HG03095 (cell line): ENCODE measurements around the gene ARAP2.
A peak's percentile ranks its signal among the peaks of the same experiment; 100 is the strongest.

Experiments
- ATAC-seq: cut with Tn5 transposase; IDR thresholded peaks from one replicate; pipeline ENCODE4 v1.9.1; 2021; ENCODE audit warnings: moderate library complexity; ENCODE audit not compliant: unreplicated experiment

Gene ARAP2

GRCh38 chr4:36260731-36261130, 16.4 kb upstream of the ARAP2 start:
- no peak for ATAC-seq

DNA sequence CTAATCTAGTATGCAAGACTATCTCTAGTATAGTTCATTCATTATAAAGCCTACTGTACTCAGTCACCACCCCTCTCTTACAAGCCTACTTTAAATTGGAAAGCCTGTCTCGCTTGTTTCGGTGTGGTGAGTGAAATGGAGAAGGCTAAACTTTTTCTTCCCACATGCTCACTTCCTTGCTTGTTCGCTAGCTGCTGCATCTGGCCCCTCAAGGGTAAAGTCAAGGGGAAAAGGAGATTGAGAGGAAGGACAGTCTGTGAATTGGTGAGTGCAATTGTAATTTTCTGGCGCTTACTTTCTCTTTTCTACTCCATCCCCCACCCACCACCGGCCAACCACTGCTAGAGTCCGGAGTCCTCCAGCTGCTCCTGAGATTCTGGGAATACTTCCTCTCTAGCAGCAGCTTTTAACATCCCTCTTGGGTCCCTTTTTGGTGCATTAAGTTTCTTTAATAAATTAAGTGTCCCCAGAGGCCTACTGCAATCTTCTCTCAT, 12.1 kb upstream of the ARAP2 start:
- ATAC-seq: peak; percentile 66

DNA sequence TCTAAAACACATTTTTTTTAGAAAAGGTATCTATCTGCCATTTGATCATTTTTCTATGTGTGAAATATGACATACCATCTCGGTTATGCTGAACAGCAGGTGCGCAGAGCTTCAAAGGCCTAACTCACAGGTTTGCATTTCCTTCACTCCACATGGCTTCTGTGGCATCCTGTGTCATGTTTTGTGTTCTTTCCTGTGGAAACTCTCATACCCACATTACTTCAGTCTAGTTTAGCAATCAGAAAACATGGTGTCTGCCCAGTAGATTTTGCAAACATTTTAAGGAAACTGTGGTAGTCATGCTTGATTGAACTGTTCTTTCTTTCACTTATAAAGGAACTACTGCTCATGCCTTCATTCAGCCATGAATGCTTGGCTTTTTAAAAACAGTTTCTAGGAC, 11.3 kb upstream of the ARAP2 start:
- ATAC-seq: peak; percentile 71

DNA sequence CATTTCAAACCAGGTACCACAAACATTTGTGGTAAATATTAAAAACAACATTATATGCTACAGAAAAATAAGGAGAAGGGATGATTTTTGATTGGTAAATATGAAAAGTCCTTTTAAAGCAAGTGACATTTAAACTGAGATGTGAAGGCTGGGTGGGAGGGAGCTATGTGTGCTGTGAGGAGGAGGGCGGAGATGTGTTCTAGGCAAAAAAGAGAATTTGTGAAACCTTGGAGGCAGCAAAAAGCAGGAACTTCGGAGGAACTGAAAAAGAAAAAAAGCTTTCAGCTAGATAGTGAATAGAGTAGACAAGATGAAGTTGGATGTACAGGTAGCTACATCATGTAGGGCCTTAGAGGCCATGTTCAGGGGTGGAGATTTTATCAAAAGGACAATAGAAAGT, 10.1 kb upstream of the ARAP2 start:
- no peak for ATAC-seq

GRCh38 chr4:36251983-36252382, 7.7 kb upstream of the ARAP2 start:
- ATAC-seq: no peak

DNA sequence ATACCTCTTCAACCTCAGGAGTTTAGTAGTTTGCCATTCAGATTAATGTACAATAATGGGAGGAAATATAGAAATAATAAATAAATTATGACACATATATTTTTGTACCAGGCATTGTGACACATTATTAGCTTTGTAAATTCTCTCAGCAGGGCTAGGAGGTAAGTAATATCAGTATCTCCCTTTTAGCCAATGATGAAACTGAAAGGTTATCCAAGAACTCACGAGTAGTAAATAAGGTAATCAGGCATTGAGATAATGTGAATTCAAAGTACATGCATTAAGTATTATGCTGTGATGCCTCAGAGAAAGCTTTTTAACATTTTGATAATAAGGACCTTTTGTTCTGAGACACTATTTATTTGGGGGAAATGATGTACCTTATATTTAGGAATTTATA, 5.3 kb upstream of the ARAP2 start:
- no peak for ATAC-seq

- ATAC-seq: peak; percentile 28
These were observed 708 bp downstream of the ARAP2 start for GRCh38 chr4:36243355-36244256.

- no peak for ATAC-seq
These were observed 1.5 kb downstream of the ARAP2 start for GRCh38 chr4:36242629-36243354.

DNA sequence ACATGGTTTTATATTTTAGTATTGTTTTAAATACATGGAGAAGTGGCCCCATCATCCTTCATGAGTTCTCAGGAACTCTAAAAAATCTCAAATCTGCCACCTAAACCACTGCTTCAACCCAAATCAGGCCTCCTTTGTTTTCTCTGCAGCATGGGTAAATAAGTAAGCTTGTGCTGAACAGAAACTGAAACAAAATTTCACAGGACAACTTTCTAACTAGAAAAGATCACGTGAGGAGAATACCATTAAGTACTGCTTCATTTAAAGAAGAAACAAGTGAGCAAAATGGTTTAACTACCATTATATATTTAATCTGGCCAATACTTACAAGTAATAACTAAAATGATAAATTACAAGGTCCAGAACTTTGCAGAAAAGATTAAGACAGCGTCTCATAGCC, 2.5 kb downstream of the ARAP2 start:
- peak; percentile 47 for ATAC-seq

DNA sequence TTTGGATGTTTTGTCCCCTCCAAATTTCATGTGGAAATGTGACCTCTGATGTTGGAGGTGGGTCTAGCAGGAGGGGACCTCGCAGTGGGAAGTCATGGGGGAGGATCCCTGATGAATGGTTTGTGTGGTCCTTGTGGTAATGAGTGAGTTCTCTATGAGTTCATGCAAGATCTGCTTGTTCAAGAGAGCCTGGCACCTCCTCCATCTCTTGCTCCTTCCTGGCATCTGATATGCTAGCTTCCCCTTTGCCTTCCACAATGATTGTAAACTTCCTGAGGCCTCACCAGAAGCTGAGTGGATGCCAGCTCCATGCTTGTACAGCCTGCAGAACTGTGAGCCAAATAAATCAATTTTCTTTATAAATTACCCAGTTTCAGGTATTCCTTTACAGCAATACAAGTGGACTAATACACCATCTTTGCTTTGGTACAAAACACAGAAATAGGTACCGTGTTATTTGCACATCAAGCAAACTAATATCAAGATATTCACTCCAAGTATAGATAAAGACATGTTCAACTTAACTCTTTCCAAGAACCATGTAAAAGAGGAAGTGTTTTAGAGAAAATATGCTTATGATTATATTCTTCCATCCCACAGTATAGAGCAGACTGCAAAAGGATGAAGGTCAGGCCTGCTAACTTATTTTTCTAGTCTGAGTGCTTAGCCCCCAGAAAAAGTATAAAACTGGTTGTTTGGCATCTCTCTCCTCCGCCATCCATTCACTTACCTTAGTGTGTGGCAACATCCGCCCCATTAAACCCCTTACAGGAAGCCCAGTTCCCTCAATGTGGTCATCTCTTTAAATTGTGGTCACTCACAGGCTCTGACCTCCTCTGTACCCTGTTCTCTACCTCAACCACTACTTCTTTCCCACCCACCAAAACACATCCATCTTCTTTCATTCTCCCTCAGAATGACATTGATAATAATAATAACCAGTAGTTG, 6.7 kb downstream of the ARAP2 start:
- ATAC-seq: no peak

DNA sequence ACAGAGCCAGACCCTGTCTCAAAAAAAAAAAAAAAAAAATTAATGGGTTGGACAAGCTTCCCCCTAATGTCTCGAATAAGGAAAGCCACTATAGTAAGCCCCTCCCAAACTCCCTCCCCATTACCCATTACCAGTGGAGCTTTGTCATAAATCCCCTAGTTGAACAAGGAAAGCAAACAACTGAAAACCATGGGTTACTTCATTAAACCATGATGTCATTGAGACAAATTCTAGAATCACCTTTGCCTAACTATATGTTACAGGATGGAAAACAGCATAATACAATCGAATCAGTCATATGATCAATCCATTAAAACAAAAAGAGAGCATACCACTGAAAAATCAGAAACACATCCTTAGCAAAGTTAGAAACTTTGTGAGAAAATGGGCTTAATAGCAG, 8.2 kb downstream of the ARAP2 start:
- ATAC-seq: no peak

DNA sequence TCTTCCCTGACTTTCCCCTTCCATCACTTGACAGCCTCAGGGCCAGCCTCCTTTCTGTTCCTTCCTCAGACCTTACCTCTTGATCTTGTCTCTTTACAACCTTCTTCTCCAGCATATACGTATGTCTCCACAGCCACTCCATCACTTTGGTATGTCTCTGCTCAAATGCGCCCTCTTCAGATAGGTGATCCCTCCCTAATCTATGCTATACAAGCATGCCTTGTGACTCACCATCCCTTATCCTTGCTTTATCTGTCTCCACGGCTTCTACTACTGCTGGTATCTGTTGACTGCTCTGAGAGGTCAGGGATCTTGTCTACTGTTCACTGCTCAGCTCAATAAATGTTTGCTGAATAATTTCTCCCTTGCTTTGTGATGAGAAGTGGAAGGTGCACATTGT, 9.0 kb downstream of the ARAP2 start:
- ATAC-seq: no peak

DNA sequence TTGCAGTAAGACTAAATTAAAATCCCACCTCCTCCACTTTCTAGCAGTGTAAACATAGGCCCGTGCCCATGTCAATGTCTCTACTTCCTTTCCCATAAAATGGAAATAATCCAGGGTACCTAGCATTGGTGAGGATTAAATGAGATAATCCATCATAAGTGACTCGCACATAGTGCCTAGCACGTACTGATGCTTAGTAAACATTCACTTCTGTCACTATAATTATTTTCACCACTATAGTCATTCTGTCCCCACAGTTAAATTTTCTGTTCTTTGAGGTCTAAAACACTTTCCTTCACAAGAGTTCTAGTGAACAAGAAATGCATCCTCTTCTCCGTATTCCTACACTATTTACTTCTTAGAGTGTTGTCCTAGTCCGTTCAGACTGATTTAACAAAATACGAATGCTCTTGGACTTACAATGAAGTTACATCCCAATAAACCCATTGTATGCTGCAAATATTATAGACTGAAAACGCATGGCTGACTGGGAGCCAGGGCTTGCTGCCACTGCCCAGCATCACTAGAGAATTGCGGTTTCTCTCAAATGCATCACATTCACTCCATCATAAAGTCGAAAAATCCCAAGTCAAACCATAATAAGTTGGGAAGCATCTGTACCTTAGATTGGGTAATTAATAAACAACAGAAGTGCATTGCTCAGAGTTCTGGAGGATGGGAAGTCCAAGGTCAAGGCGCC, 10.6 kb downstream of the ARAP2 start:
- no peak for ATAC-seq

DNA sequence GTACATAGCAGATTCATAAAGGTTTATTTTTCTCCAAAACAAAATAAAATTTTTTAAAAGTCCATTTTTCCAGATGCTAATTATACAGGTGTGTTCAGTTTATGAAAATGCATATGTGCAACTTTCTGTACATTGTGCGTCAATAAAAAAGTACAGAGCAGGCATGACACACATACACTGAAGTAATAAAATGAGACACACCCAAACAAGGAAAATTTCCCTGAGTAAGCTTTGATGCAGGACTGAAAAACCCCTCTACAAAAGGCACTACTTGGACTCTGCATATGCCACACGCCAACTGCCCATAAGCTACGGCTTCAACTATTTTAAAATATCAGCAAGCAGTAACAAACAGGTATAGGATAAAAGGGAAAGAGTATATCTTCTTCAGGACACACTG, 13.8 kb downstream of the ARAP2 start:
- no peak for ATAC-seq

- no peak for ATAC-seq
These were observed 16.4 kb downstream of the ARAP2 start for GRCh38 chr4:36227913-36228312.

DNA sequence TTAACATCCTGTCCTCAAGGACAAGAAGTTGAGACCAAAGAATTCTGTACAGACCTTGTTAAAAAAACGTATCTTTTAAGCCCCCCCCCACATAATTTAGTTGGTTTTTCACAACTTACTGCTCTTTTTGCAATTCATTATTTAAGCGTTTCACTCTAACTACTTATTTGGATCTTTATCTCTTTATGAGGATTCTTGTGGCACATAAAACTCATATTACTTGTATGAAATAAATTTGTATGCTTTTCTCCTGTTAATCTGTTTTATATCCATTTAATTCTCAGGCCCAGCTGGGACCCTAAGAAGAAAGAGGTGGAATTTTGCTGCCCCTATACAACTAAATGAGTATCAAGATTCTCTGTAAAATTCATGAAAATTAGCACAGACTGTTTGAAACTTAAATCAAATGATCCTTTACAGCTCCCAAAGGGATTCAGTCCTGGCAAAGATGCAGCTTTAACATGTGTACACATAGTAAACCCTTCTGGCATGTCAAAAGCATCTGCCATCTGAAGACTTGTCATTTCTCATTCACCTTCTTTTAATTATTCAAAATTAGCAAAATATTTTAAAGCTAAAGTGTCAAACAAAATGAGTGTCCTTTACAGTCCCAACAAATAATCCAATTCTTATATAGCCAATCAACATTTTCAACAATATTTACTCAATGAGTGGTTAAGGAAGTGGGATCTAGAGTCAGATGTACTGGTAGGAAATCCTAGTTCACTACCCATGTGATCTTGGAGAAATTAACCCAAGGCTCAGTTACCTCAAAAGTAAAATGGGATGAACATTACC, 17.7 kb downstream of the ARAP2 start:
- no peak for ATAC-seq

GRCh38 chr4:36224972-36225903, 19.1 kb downstream of the ARAP2 start:
- no peak for ATAC-seq

- no peak for ATAC-seq
These were observed 21.6 kb downstream of the ARAP2 start for GRCh38 chr4:36222702-36223101.
